Hepatocyte (in vitro differentiated cells): ENCODE results near the gene DEUP1. TPM values are rescaled to one million over a fixed set of nuclear protein-coding genes. Genes with fewer than 3 reads are reported as not detected.

Experiments
- DNase-seq: peaks from one replicate; pipeline ENCODE4 v3.0.0-alpha.2; 2016; ENCODE audit warnings: low spot score
- H2AFZ ChIP-seq: fragments of 200-600 bp; sonication (generic); 2 replicates; pipeline ENCODE4 v1.6.0; 2016; ENCODE audit warnings: antibody characterized with exemption, mild to moderate bottlenecking
- H3K27ac ChIP-seq: fragments of 200-600 bp; sonication (generic); 2 replicates; pipeline ENCODE4 v1.5.1; 2016; ENCODE audit warnings: mild to moderate bottlenecking
- H3K27me3 ChIP-seq: fragments of 200-600 bp; sonication (generic); 2 replicates; pipeline ENCODE4 v1.6.1; 2016
- H3K36me3 ChIP-seq: fragments of 200-600 bp; sonication (generic); replicated peaks from 2 replicates; pipeline ENCODE4 v1.5.1; 2016; ENCODE audit warnings: low read depth; ENCODE audit not compliant: insufficient read depth
- H3K4me1 ChIP-seq: fragments of 200-600 bp; sonication (generic); 2 replicates; pipeline ENCODE4 v1.5.1; 2016; ENCODE audit warnings: mild to moderate bottlenecking, moderate library complexity; ENCODE audit not compliant: insufficient read depth
- H3K4me2 ChIP-seq: fragments of 200-600 bp; sonication (generic); 2 replicates; pipeline ENCODE4 v1.6.0; 2016
- H3K4me3 ChIP-seq: fragments of 200-600 bp; sonication (generic); 2 replicates; pipeline ENCODE4 v1.5.1; 2016; ENCODE audit warnings: mild to moderate bottlenecking
- H3K79me2 ChIP-seq: fragments of 200-600 bp; sonication (generic); 2 replicates; pipeline ENCODE4 v1.6.0; 2017; ENCODE audit warnings: mild to moderate bottlenecking
- H3K9me2 ChIP-seq: fragments of 200-600 bp; sonication (generic); replicated peaks from 2 replicates; pipeline ENCODE4 v1.6.0; 2017; ENCODE audit warnings: mild to moderate bottlenecking; ENCODE audit not compliant: insufficient read depth
- H3K9me3 ChIP-seq: fragments of 200-600 bp; sonication (generic); 2 replicates; pipeline ENCODE4 v1.5.1; 2016; ENCODE audit warnings: low read depth, mild to moderate bottlenecking
- H4K20me1 ChIP-seq: fragments of 200-600 bp; sonication (generic); 2 replicates; pipeline ENCODE4 v1.6.0; 2016; ENCODE audit warnings: mild to moderate bottlenecking; ENCODE audit not compliant: insufficient read depth, poor library complexity, severe bottlenecking
- CTCF ChIP-seq: fragments of 200-600 bp; sonication (generic); IDR thresholded peaks from 2 replicates; pipeline ENCODE4 v1.5.1; 2016; ENCODE audit warnings: antibody characterized with exemption, mild to moderate bottlenecking; ENCODE audit not compliant: poor library complexity
- EZH2 ChIP-seq: fragments of 200-600 bp; sonication (generic); IDR thresholded peaks from 2 replicates; pipeline ENCODE4 v1.6.1; 2016; ENCODE audit warnings: antibody characterized with exemption, mild to moderate bottlenecking, borderline replicate concordance
- EZH2phosphoT487 ChIP-seq: fragments of 200-600 bp; sonication (generic); IDR thresholded peaks from one replicate; pipeline ENCODE4 v1.6.1; 2018; ENCODE audit warnings: antibody characterized with exemption, mild to moderate bottlenecking, low read depth, moderate library complexity; ENCODE audit not compliant: unreplicated experiment, severe bottlenecking
- WGBS: methylation state at CpG from one replicate; pipeline ENCODE4 v1.1.6; 2016; ENCODE audit warnings: low lambda C conversion rate; ENCODE audit errors: missing lambda C conversion rate; 5-methylcytosine and 5-hydroxymethylcytosine counted together
- polyA plus RNA-seq: library from polyadenylated mRNA; unstranded; fragments of >200 nt; fragmentation: Nextera tagmentation; extraction: Ambion mirVana; gene quantifications from 2 replicates; pipeline ENCODE4 v1.2.1, GENCODE V29; 2016
- total RNA-seq: library from RNA; depleted of rRNA; stranded (reverse); fragments of >200 nt; gene quantifications from 2 replicates; pipeline ENCODE4 v1.2.3, GENCODE V29; 2014

The DEUP1 gene
- total and polyA plus RNA-seq, 2 experiments from 2014 or later, result 0.28 to 0.47 TPM

DNA sequence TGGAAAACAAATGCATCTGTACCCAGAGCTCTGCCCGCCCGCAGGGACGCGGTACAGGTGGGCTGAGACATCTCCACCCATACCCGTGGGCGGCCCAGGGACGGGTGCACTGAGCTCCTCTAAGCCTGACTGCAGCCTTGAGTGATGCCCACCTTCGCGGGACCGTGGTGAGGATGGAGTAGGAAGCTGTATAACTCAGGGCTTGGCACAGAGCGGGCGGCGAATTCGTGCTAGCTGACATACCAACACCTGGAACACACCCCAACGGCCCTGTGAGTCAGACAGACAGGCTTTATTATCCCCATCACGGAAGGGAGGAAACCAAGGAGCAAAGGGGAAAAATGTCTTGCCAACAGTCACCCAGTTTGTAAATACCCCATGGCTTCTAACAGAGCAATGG is 150.7 kb downstream of the DEUP1 start:
- no peaks in the 10 kb centered on the region for H3K27me3 ChIP-seq
- no peak overlapping the region for H2AFZ ChIP-seq
- H3K4me2 ChIP-seq, result no peak overlapping the region
- H4K20me1 ChIP-seq, result no peaks in the 10 kb centered on the region
- H3K36me3 ChIP-seq, result no peaks in the 10 kb centered on the region
- no peak for DNase-seq
- H3K4me3 ChIP-seq, result no peak overlapping the region
- WGBS, result 97% methylated on average over 16 of the region's 16 CpGs
- no peaks in the 10 kb centered on the region for H3K9me2 ChIP-seq
- H3K4me1 ChIP-seq, result peaks cover 8% of the 10 kb centered on the region
- H3K9me3 ChIP-seq, result no peaks in the 10 kb centered on the region
- peaks cover 13% of the 10 kb centered on the region for H3K79me2 ChIP-seq
- TF ChIP-seq EZH2 (no peak), EZH2phosphoT487 (no peak), CTCF (no peak)
- H3K27ac ChIP-seq, result no peak overlapping the region

DNA sequence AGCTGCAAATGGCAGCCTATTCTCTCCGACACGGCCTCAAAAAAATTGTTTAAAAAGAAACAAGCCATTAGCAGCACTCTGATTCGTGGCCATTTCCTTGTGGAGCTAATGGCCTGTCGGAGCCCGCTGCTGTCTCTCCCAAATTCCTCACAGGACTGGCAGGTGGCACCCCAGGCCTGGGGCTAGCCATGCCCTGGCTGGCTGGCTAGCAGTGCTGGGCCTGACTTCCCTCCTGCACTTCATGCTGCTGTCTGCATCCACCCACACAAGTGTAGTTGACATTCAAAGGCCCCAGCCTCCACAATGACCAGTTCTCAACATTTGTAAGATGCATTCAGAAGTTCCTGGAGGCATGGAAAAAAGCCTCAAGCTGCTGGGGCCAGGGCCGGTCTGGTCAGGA is 151.2 kb downstream of the DEUP1 start:
- Histone ChIP-seq H2AFZ (no peak overlapping the region), H3K27ac (no peak overlapping the region)
- 91% methylated on average over 6 of the region's 6 CpGs for WGBS

DNA sequence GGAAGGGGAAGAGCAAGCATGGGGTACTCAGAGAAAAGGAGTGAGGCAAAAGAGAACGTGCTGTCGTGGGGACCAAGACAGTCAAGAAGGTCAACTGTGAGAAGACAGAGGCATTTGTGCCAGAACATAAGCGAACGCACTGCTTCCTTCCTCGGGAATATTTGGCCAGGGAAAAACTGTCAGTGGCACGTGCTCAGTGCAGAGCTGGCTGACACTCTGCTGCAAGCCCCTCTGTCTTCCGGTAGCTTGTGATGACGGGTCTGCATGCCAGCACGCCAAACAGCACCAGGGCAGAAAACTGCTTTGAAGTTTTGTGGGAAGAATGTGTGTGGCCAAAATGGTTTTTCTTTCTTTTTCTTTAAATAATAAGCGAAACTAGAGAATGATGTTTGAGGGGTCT is 152.0 kb downstream of the DEUP1 start:
- Histone ChIP-seq H3K4me2 (no peak overlapping the region), H3K4me1 (peaks cover 15% of the 10 kb centered on the region), H3K79me2 (peaks cover 13% of the 10 kb centered on the region), H3K4me3 (no peak overlapping the region), H3K27me3 (no peaks in the 10 kb centered on the region), H3K36me3 (no peaks in the 10 kb centered on the region), H3K9me3 (no peaks in the 10 kb centered on the region), H4K20me1 (no peaks in the 10 kb centered on the region), H2AFZ (no peak overlapping the region), H3K27ac (no peak overlapping the region), H3K9me2 (no peaks in the 10 kb centered on the region)
- TF ChIP-seq CTCF (no peak), EZH2 (no peak), EZH2phosphoT487 (no peak)
- WGBS, result 82% methylated on average over 10 of the region's 10 CpGs
- no peak for DNase-seq

More for the DNA sequence above, 151.2 kb downstream of the DEUP1 start:
- Histone ChIP-seq H3K4me2 (no peak overlapping the region), H3K36me3 (no peaks in the 10 kb centered on the region), H3K79me2 (peaks cover 13% of the 10 kb centered on the region), H4K20me1 (no peaks in the 10 kb centered on the region), H3K4me3 (no peak overlapping the region), H3K9me2 (no peaks in the 10 kb centered on the region), H3K27me3 (no peaks in the 10 kb centered on the region), H3K9me3 (no peaks in the 10 kb centered on the region), H3K4me1 (peaks cover 12% of the 10 kb centered on the region)
- no peak for DNase-seq
- TF ChIP-seq EZH2, result no peak

GRCh38 chr11:93484716-93485115 is 154.2 kb downstream of the DEUP1 start:
- no peak for TF ChIP-seq EZH2
- no peak for TF ChIP-seq EZH2phosphoT487
- no peak for TF ChIP-seq CTCF
- H3K27ac ChIP-seq, result no peak overlapping the region
- H3K27me3 ChIP-seq, result no peaks in the 10 kb centered on the region
- 63% methylated on average over 3 of the region's 3 CpGs for WGBS
- H2AFZ ChIP-seq, result no peak overlapping the region
- no peak overlapping the region for H3K4me2 ChIP-seq
- H3K9me3 ChIP-seq, result no peaks in the 10 kb centered on the region
- H4K20me1 ChIP-seq, result no peaks in the 10 kb centered on the region
- H3K9me2 ChIP-seq, result no peaks in the 10 kb centered on the region
- DNase-seq, result no peak
- H3K79me2 ChIP-seq, result peaks cover 24% of the 10 kb centered on the region
- no peaks in the 10 kb centered on the region for H3K36me3 ChIP-seq
- peaks cover 15% of the 10 kb centered on the region for H3K4me1 ChIP-seq
- H3K4me3 ChIP-seq, result no peak overlapping the region
